ENCODE measurements around the gene CCPG1.
A peak's percentile ranks its signal among the peaks of the same experiment; 100 is the strongest.
"Not testable (repeated sequence)": the region's sequence is repeated elsewhere in the genome, so short reads cannot be mapped to it uniquely, and the experiment has no call there.

Gene CCPG1

GRCh38 chr15:55408976-55409375 is 817 bp upstream of the CCPG1 start:
- H3K36me3 ChIP-seq (ENCODE audit: control insufficient read depth, insufficient read depth, low read length); H3K4me1 ChIP-seq (ENCODE audit: control insufficient read depth, insufficient read depth, low read length, poor library complexity, severe bottlenecking); H3K9me3 ChIP-seq (ENCODE audit: control insufficient read depth, low read length): not testable (repeated sequence)
- 82% methylated on average over 9 to 11 of the region's 14 CpGs for WGBS, 2 experiments (ENCODE audit: insufficient coverage in 2 of 2)
- Histone ChIP-seq H3K4me3 (ENCODE audit: extremely low read depth, insufficient read depth, low read length, poor library complexity, severe bottlenecking) (peak overlapping the region; percentile 66), H3K27ac (ENCODE audit: low read depth, low read length, severe bottlenecking) (peak overlapping the region; percentile 87)

GRCh38 chr15:55407498-55408011 is 604 bp downstream of the CCPG1 start:
- Histone ChIP-seq H3K4me3 (ENCODE audit: extremely low read depth, insufficient read depth, low read length, poor library complexity, severe bottlenecking) (peak overlapping the region; percentile 66), H3K27ac (ENCODE audit: low read depth, low read length, severe bottlenecking) (peak overlapping the region; percentile 90), H3K36me3 (ENCODE audit: control insufficient read depth, insufficient read depth, low read length) (no peaks in the 10 kb centered on the region), H3K4me1 (ENCODE audit: control insufficient read depth, insufficient read depth, low read length, poor library complexity, severe bottlenecking) (no peaks in the 10 kb centered on the region), H3K9me3 (ENCODE audit: control insufficient read depth, low read length) (no peaks in the 10 kb centered on the region)
- 9 to 31% methylated on average over 10 to 16 of the region's 20 CpGs for WGBS, 2 experiments (ENCODE audit: insufficient coverage in 2 of 2)

- Histone ChIP-seq H3K27ac (ENCODE audit: low read depth, low read length, severe bottlenecking) (no peak overlapping the region), H3K4me3 (ENCODE audit: extremely low read depth, insufficient read depth, low read length, poor library complexity, severe bottlenecking) (no peak overlapping the region), H3K9me3 (ENCODE audit: control insufficient read depth, low read length) (no peaks in the 10 kb centered on the region), H3K36me3 (ENCODE audit: control insufficient read depth, insufficient read depth, low read length) (no peaks in the 10 kb centered on the region), H3K4me1 (ENCODE audit: control insufficient read depth, insufficient read depth, low read length, poor library complexity, severe bottlenecking) (no peaks in the 10 kb centered on the region)
Measured at GRCh38 chr15:55403531-55403930, 4.6 kb downstream of the CCPG1 start.

- Histone ChIP-seq H3K27ac (ENCODE audit: low read depth, low read length, severe bottlenecking) (no peak overlapping the region), H3K9me3 (ENCODE audit: control insufficient read depth, low read length) (no peaks in the 10 kb centered on the region), H3K4me1 (ENCODE audit: control insufficient read depth, insufficient read depth, low read length, poor library complexity, severe bottlenecking) (no peaks in the 10 kb centered on the region), H3K4me3 (ENCODE audit: extremely low read depth, insufficient read depth, low read length, poor library complexity, severe bottlenecking) (no peak overlapping the region), H3K36me3 (ENCODE audit: control insufficient read depth, insufficient read depth, low read length) (no peaks in the 10 kb centered on the region)
Measured at GRCh38 chr15:55402707-55403106, 5.5 kb downstream of the CCPG1 start.

GRCh38 chr15:55401786-55402246 is 6.3 kb downstream of the CCPG1 start:
- Histone ChIP-seq H3K4me3 (ENCODE audit: extremely low read depth, insufficient read depth, low read length, poor library complexity, severe bottlenecking) (no peak overlapping the region), H3K4me1 (ENCODE audit: control insufficient read depth, insufficient read depth, low read length, poor library complexity, severe bottlenecking) (no peaks in the 10 kb centered on the region), H3K27ac (ENCODE audit: low read depth, low read length, severe bottlenecking) (no peak overlapping the region), H3K9me3 (ENCODE audit: control insufficient read depth, low read length) (no peaks in the 10 kb centered on the region), H3K36me3 (ENCODE audit: control insufficient read depth, insufficient read depth, low read length) (no peaks in the 10 kb centered on the region)
- WGBS, 2 experiments (ENCODE audit: insufficient coverage in 2 of 2) = 91 to 100% methylated on average over 1 of the region's 1 CpG

- H3K36me3 ChIP-seq (ENCODE audit: control insufficient read depth, insufficient read depth, low read length); H3K9me3 ChIP-seq (ENCODE audit: control insufficient read depth, low read length); H3K4me1 ChIP-seq (ENCODE audit: control insufficient read depth, insufficient read depth, low read length, poor library complexity, severe bottlenecking); H3K4me3 ChIP-seq (ENCODE audit: extremely low read depth, insufficient read depth, low read length, poor library complexity, severe bottlenecking); H3K27ac ChIP-seq (ENCODE audit: low read depth, low read length, severe bottlenecking): not testable (repeated sequence)
- 43 to 60% methylated on average over 2 to 5 of the region's 8 CpGs for WGBS, 2 experiments (ENCODE audit: insufficient coverage in 2 of 2)
Measured at GRCh38 chr15:55400050-55400449, 8.1 kb downstream of the CCPG1 start.

- WGBS, 2 experiments (ENCODE audit: insufficient coverage in 2 of 2) = 88 to 97% methylated on average over 4 to 5 of the region's 5 CpGs
Measured at GRCh38 chr15:55398243-55398642, 9.9 kb downstream of the CCPG1 start.

GRCh38 chr15:55394694-55395093 is 13.5 kb downstream of the CCPG1 start:
- Histone ChIP-seq H3K27ac (ENCODE audit: low read depth, low read length, severe bottlenecking) (no peak overlapping the region), H3K36me3 (ENCODE audit: control insufficient read depth, insufficient read depth, low read length) (no peaks in the 10 kb centered on the region), H3K4me1 (ENCODE audit: control insufficient read depth, insufficient read depth, low read length, poor library complexity, severe bottlenecking) (no peaks in the 10 kb centered on the region), H3K9me3 (ENCODE audit: control insufficient read depth, low read length) (peaks cover 4% of the 10 kb centered on the region), H3K4me3 (ENCODE audit: extremely low read depth, insufficient read depth, low read length, poor library complexity, severe bottlenecking) (no peak overlapping the region)
- 100% methylated on average over 1 of the region's 1 CpG for WGBS, 2 experiments (ENCODE audit: insufficient coverage in 2 of 2)

More at GRCh38 chr15:55398243-55398642, 9.9 kb downstream of the CCPG1 start:
- Histone ChIP-seq H3K4me3 (ENCODE audit: extremely low read depth, insufficient read depth, low read length, poor library complexity, severe bottlenecking) (no peak overlapping the region), H3K36me3 (ENCODE audit: control insufficient read depth, insufficient read depth, low read length) (no peaks in the 10 kb centered on the region), H3K9me3 (ENCODE audit: control insufficient read depth, low read length) (peaks cover 4% of the 10 kb centered on the region), H3K4me1 (ENCODE audit: control insufficient read depth, insufficient read depth, low read length, poor library complexity, severe bottlenecking) (no peaks in the 10 kb centered on the region), H3K27ac (ENCODE audit: low read depth, low read length, severe bottlenecking) (no peak overlapping the region)

- no peaks in the 10 kb centered on the region for H3K36me3 ChIP-seq (ENCODE audit: control insufficient read depth, insufficient read depth, low read length)
Measured at GRCh38 chr15:55389264-55389607, 18.9 kb downstream of the CCPG1 start.

GRCh38 chr15:55387027-55387426 is 21.1 kb downstream of the CCPG1 start:
- Histone ChIP-seq H3K36me3 (ENCODE audit: control insufficient read depth, insufficient read depth, low read length) (peaks cover 8% of the 10 kb centered on the region), H3K4me1 (ENCODE audit: control insufficient read depth, insufficient read depth, low read length, poor library complexity, severe bottlenecking) (no peaks in the 10 kb centered on the region), H3K9me3 (ENCODE audit: control insufficient read depth, low read length) (no peaks in the 10 kb centered on the region), H3K27ac (ENCODE audit: low read depth, low read length, severe bottlenecking) (no peak overlapping the region), H3K4me3 (ENCODE audit: extremely low read depth, insufficient read depth, low read length, poor library complexity, severe bottlenecking) (no peak overlapping the region)

More at GRCh38 chr15:55389264-55389607, 18.9 kb downstream of the CCPG1 start:
- H3K27ac ChIP-seq (ENCODE audit: low read depth, low read length, severe bottlenecking) = no peak overlapping the region
- no peaks in the 10 kb centered on the region for H3K4me1 ChIP-seq (ENCODE audit: control insufficient read depth, insufficient read depth, low read length, poor library complexity, severe bottlenecking)
- no peak overlapping the region for H3K4me3 ChIP-seq (ENCODE audit: extremely low read depth, insufficient read depth, low read length, poor library complexity, severe bottlenecking)
- H3K9me3 ChIP-seq (ENCODE audit: control insufficient read depth, low read length) = no peaks in the 10 kb centered on the region

- H3K4me3 ChIP-seq (ENCODE audit: extremely low read depth, insufficient read depth, low read length, poor library complexity, severe bottlenecking) = no peak overlapping the region
- H3K4me1 ChIP-seq (ENCODE audit: control insufficient read depth, insufficient read depth, low read length, poor library complexity, severe bottlenecking) = no peaks in the 10 kb centered on the region
- peaks cover 15% of the 10 kb centered on the region for H3K36me3 ChIP-seq (ENCODE audit: control insufficient read depth, insufficient read depth, low read length)
- H3K9me3 ChIP-seq (ENCODE audit: control insufficient read depth, low read length) = no peaks in the 10 kb centered on the region
- 100% methylated on average over 1 of the region's 2 CpGs; no CpG with 5 or more reads in 1 of the 2 experiments for WGBS, 2 experiments (ENCODE audit: insufficient coverage in 2 of 2)
- no peak overlapping the region for H3K27ac ChIP-seq (ENCODE audit: low read depth, low read length, severe bottlenecking)
Measured at GRCh38 chr15:55383687-55384086, 24.5 kb downstream of the CCPG1 start.

- Histone ChIP-seq H3K4me1 (ENCODE audit: control insufficient read depth, insufficient read depth, low read length, poor library complexity, severe bottlenecking) (no peaks in the 10 kb centered on the region), H3K4me3 (ENCODE audit: extremely low read depth, insufficient read depth, low read length, poor library complexity, severe bottlenecking) (no peak overlapping the region), H3K9me3 (ENCODE audit: control insufficient read depth, low read length) (no peaks in the 10 kb centered on the region), H3K36me3 (ENCODE audit: control insufficient read depth, insufficient read depth, low read length) (peaks cover 15% of the 10 kb centered on the region), H3K27ac (ENCODE audit: low read depth, low read length, severe bottlenecking) (no peak overlapping the region)
Measured at GRCh38 chr15:55381595-55381994, 26.6 kb downstream of the CCPG1 start.

All from mesodermal cell (in vitro differentiated cells).